ENCODE data around the gene AIF1L.
A peak's percentile ranks its signal among the peaks of the same experiment; 100 is the strongest.
"Not testable (repeated sequence)": the region's sequence is repeated elsewhere in the genome, so short reads cannot be mapped to it uniquely, and the experiment has no call there.

Gene AIF1L

DNA sequence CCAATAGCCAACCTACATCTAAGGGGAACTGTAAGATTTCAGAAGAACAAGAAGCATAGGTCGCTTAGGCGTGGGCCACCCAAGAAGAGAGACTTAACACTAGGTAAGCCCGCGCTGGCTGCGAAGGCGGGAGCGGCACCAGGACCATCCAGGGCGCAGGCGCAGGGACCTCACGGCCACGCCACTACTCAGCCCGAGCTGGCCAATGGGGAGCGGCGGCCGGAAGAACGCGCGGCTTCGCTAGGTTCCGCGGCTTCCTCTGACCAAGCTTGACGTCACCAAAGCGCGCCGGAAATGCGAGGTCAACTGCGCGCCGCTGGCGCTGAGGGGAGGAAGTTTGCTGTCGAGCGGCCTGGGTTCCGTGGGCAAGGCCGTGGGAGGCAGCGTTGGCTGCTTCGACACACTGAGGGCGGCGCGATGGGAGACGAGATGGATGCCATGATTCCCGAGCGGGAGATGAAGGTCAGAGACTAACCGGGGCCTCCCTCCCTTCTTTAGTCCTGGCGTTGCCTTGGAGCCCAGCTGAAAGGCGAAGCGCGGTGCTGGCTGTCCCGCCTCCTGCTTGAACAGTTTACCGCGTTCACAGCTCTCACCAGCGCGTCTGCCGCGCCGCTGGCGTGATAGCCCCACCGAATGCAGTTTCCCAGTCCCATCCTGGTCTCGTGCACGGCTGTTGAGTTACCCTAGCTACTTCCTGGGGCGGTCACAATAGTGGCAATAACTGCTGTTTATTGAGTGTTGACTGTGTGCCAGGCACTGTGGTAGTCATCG, 29.1 kb downstream of the AIF1L start, which contains the start of gene NUP214:
TSS of gene NUP214 (plus strand) at position 299 of the 771 bp plus-strand sequence. CDS start at position 418, 119 bp downstream.
- DNase-seq = peak; percentile 98

GRCh38 chr9:131126059-131126426, 29.7 kb downstream of the AIF1L start:
- DNase-seq = no peak

DNA sequence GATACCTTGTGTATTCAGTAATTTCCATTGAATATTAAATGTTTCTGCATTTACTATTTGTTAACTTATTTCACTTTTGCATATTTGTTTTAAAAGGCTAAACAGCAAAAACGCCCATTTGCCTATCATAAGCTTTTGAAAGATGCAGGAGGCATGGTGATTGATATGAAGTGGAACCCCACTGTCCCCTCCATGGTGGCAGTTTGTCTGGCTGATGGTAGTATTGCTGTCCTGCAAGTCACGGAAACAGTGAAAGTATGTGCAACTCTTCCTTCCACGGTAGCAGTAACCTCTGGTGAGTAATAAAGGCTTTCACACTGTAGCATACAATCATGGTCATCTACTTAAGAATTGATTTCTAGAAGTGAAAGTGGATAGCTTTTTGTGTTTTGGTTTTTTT, 32.9 kb downstream of the AIF1L start:
- no peak for DNase-seq

DNA sequence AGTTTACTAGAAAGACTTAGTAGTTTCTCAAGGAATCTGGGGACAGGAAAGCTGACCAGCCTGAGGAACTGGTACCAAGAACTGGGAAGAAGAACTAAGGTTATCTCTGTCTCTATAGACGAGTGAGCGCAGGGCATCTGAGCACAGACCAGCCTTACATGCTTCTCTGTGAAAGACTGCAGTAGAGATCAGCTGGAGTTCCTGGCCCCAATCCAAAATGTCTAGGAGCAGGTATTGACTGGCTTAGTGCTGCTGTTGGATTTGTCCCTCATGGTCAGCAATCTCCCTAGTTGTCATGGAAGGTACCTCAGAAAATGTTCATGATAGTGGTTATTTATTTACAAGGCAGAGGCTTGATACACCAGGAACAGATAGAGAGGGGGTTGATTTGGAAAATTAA, 42.3 kb downstream of the AIF1L start:
- DNase-seq = no peak

DNA sequence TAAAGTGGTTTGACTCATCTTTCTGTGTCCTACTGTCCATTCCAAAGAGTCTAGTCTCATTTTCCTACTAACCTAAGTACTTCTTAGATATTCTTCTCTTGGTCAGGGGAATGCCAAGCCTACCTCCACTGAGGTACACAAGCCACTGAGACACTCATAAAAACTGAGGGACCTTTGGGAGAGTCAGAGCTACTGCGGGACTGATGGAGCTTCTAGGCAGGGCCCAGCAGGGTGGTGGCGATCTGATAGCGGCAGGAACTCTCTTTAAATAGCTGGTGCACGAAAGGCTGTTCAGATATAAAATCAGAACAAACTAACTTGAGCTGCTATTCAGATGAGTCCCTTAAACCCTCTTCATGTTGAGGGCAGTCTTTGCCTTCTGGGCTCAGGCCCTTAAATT, 43.8 kb downstream of the AIF1L start:
- DNase-seq = no peak

DNA sequence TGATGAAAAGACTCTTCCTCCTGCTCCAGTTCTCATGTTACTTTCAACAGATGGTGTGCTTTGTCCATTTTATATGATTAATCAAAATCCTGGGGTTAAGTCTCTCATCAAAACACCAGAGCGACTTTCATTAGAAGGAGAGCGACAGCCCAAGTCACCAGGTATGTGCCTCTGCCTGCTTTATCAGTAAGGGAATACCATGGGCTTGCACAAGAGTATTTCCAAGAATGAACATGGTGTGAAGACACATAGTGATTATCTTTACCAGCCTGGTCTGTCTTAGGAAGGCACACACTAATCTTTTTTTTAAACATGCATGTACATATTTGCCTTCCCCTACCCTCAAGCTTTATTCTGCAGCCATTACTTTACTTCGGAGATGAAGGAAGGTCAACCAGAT, 44.2 kb downstream of the AIF1L start:
- DNase-seq = no peak

GRCh38 chr9:131142160-131142559, 45.8 kb downstream of the AIF1L start:
- DNase-seq = no peak

DNA sequence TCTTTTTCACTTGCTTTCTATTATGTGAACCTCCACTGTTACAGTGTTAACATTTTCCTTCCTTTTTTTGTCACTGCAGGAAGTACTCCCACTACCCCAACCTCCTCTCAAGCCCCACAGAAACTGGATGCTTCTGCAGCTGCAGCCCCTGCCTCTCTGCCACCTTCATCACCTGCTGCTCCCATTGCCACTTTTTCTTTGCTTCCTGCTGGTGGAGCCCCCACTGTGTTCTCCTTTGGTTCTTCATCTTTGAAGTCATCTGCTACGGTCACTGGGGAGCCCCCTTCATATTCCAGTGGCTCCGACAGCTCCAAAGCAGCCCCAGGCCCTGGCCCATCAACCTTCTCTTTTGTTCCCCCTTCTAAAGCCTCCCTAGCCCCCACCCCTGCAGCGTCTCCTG, 47.9 kb downstream of the AIF1L start:
- no peak for DNase-seq

DNA sequence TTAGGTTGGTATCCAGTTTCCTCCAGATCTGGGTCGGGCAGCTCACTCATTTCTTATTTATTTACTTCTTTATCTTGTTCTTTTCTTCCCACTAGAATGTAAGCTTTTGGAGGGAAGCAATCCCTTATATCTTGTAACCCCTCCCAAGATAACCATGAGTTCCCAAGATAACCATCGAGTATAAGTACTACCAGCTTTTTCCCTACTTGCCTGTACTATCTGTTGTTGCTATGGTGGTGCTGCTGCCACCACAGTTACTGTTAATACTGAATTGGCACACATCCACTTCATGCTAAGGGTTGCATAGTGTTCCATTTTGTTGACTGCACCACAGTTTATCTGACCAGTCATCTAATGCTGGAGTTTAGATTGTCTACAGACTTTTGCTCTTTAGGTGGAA, 48.9 kb downstream of the AIF1L start:
- no peak for DNase-seq

- no peak for DNase-seq
Measured at GRCh38 chr9:131146186-131146585, 49.9 kb downstream of the AIF1L start.

- DNase-seq = no peak
Measured at GRCh38 chr9:131148276-131148675, 51.9 kb downstream of the AIF1L start.

DNA sequence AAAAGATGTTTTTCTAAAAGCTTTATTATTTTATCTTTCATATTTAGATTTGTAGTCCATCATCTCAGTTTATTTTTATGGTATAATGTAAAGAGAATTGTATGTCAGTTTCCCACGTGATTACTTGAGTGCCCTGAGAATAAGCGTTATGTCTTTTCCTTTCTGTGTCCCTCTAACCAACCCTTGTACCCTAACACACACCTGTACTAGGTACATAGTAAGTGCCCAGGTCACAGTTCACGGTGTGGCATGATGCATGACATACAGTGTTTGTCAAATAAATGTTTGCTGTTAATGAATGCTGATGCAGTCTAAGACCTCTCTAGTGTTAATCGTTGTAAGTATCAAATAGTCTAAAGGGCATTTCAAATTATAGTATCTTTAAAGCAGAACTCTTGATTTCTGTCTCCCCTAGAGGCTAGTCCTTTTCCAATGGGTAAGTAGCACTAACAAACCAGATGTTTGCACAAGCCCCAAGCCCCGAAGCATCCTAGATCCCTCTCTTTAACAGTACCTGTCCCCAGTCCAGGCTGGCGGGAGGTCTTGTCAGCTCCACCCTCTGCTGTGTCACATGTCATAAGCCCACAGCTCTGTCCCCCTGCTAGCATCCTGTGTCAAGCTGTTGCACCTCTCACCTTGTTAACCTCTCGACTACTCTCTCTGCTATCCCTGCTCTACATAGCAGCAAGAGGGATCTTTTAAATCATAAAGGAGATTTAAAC, 52.8 kb downstream of the AIF1L start:
- no peak for DNase-seq

GRCh38 chr9:131149688-131150053, 53.3 kb downstream of the AIF1L start:
- no peak for DNase-seq

DNA sequence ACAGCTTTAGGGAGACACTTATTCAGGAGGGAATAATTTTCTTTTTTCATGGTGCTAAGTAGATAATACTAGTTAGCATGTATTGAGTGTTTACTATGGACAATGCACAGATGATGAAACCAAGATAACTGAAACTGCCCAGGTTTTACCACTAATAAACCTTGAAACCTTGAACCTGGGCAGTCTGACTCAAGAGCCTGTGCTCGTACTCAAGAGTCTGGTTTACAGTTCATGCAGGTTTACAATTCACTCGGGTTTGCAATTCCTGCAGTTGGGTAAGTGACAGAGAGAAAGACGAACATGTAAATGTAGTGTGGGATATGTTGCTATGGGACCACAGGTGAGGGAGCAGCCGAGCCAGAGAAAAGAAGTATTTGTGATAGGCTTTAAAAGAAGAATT, 57.3 kb downstream of the AIF1L start:
- no peak for DNase-seq

GRCh38 chr9:131158673-131159072, 62.3 kb downstream of the AIF1L start:
- DNase-seq = not testable (repeated sequence)

DNA sequence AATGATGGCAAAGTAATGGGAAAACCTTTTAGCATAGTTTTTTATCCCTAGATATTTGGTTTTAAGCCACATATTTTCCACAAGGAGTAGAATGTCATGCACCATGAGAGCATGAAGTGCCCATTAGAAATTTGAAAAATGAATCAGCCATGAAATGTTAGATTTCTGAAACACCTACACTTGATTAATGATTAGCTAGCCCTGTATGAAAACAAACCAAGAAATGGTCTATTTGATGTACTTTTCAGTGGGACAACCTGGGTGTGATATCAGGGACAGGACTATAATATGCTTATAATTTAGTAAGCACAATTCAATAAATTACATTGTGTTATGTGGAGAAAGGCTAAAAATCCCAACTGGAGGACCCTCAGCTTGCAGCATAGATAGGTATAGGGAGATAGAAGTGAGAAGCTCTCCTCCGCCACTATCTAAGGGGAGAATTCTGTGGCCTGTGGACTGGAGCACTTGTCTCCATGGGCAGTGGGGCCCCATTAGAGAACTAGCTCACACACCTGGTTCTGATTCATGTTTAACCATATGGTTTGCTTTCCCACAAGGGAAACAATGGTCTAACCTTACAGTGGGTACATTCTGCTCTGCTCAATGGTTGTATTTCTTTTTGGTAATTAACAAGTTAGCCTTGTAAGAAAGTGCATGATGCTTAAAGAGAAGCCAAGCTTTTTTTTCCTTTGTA, 64.2 kb downstream of the AIF1L start:
- no peak for DNase-seq

GRCh38 chr9:131161585-131161984, 65.3 kb downstream of the AIF1L start:
- DNase-seq = no peak

GRCh38 chr9:131162886-131163285, 66.6 kb downstream of the AIF1L start:
- no peak for DNase-seq

- no peak for DNase-seq
Measured at GRCh38 chr9:131165523-131165922, 69.2 kb downstream of the AIF1L start.

DNA sequence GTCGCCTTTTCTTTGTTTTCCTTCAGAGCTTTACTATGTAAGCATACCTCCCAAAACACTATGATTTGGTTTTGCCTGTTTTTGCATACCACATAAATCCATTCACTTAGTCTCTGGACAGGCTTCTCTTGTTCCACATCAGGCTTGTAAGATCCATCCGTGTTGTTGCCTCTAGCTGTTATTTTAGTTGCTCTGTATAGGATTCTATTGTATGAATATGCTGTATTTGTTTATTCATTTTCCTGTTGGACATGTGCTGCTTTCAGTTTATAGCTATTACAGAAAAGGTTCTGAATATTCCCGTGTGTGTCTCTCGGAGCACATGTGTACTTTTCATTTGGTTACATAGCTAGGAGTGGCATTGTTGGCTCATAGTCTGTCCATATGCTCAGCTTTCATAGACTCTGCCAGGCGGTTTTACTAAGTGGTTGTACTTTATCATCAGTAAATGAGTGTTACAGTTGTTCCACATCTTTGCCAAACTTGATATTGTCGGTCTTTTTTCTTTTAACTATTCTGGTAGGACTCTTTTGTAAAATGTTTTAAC, 70.9 kb downstream of the AIF1L start:
- no peak for DNase-seq

DNA sequence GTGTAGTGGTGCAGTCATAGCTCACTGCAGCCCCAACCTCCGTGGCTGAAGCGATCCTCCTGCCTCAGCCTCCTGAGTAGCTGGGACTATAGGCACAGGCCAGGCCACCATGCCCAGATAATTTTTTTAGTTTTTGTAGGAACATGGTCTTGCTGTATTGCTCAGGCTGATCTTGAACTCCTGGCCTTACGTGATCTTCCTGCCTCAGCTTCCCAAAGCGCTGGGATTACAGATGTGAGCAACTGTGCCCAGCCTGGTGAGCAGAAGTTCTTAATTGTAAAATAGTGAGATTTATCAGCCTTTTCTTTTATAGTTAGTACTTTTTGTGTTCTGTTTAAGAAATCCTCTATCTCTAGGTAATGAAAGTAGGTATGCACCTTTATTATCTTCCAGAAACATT, 71.6 kb downstream of the AIF1L start:
- no peak for DNase-seq

GRCh38 chr9:131169563-131170240, 73.4 kb downstream of the AIF1L start:
- DNase-seq = no peak
